Measurements from ENCODE around the gene TDRD12. TPM values are rescaled to one million over a fixed set of nuclear protein-coding genes. Genes with fewer than 3 reads are reported as not detected.

Gene TDRD12
- total and polyA plus RNA-seq, 2 experiments from 2014 or later, result 0.68 to 2.8 TPM

DNA sequence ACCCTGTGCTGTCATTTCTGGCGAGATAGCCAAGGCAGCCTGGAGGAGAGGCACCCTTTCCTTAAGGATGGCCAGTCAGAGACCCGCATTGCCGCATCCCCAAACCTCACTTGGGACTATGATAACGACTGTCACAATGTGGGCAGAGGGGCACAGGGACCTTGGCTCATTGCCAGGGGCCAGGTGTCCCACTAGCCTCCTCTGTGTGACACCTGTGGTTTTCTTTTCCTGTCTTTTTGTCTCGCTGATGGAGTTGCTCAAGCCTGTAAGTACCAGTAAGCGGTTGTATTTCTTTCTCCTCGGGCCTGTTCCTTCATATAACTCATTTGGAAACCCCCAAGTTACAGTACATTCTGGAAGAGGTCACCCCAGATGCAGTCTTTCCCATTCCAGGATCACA is 59.5 kb downstream of the TDRD12 start:
- Histone ChIP-seq H3K4me1 (ENCODE audit: insufficient read depth) (no peaks in the 10 kb centered on the region), H3K27ac (ENCODE audit: low read depth) (peak overlapping the region; percentile 92), H3K79me2 (replicated peaks; ENCODE audit: insufficient read depth) (no peaks in the 10 kb centered on the region), H3K4me3 (0 out of 2 replicates have a peak overlapping the region, but pooled peaks have one; percentile 15), H3F3A (replicated peaks; ENCODE audit: low read depth) (no peaks in the 10 kb centered on the region), H3K4me2 (0 out of 2 replicates have a peak overlapping the region, but pooled peaks have one; percentile 12), H2AFZ (peak overlapping the region; percentile 87), H4K20me1 (replicated peaks; ENCODE audit: insufficient read depth) (no peaks in the 10 kb centered on the region), H3K27me3 (ENCODE audit: insufficient read depth) (no peaks in the 10 kb centered on the region), H3K36me3 (ENCODE audit: insufficient read depth) (no peaks in the 10 kb centered on the region), H3K9me2 (ENCODE audit: insufficient read depth) (no peaks in the 10 kb centered on the region)
- peaks cover 9% of the 10 kb centered on the region for H3K36me3 Mint-ChIP-seq (ENCODE audit: low read depth)
- H3K27ac Mint-ChIP-seq, result peak overlapping the region; percentile 60; the same call in 1 of the 2 replicates
- H3K9me3 Mint-ChIP-seq, result peaks cover 17% of the 10 kb centered on the region
- peaks cover 11% of the 10 kb centered on the region for H3K4me1 Mint-ChIP-seq
- TF ChIP-seq STAT1 (IDR thresholded peaks at IDR 0.05; ENCODE audit: unreplicated experiment), result no peak
- TF ChIP-seq ZNF114 (CRISPR knock-in tag; IDR thresholded peaks at IDR 0.05), result no peak
- no peak for TF ChIP-seq EZH2 (IDR thresholded peaks at IDR 0.05; ENCODE audit: low read depth, unreplicated experiment)
- TF ChIP-seq, protein P1, sequence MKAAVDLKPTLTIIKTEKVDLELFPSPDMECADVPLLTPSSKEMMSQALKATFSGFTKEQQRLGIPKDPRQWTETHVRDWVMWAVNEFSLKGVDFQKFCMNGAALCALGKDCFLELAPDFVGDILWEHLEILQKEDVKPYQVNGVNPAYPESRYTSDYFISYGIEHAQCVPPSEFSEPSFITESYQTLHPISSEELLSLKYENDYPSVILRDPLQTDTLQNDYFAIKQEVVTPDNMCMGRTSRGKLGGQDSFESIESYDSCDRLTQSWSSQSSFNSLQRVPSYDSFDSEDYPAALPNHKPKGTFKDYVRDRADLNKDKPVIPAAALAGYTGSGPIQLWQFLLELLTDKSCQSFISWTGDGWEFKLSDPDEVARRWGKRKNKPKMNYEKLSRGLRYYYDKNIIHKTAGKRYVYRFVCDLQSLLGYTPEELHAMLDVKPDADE (IDR thresholded peaks at IDR 0.05), result no peak
- TF ChIP-seq, protein P2, sequence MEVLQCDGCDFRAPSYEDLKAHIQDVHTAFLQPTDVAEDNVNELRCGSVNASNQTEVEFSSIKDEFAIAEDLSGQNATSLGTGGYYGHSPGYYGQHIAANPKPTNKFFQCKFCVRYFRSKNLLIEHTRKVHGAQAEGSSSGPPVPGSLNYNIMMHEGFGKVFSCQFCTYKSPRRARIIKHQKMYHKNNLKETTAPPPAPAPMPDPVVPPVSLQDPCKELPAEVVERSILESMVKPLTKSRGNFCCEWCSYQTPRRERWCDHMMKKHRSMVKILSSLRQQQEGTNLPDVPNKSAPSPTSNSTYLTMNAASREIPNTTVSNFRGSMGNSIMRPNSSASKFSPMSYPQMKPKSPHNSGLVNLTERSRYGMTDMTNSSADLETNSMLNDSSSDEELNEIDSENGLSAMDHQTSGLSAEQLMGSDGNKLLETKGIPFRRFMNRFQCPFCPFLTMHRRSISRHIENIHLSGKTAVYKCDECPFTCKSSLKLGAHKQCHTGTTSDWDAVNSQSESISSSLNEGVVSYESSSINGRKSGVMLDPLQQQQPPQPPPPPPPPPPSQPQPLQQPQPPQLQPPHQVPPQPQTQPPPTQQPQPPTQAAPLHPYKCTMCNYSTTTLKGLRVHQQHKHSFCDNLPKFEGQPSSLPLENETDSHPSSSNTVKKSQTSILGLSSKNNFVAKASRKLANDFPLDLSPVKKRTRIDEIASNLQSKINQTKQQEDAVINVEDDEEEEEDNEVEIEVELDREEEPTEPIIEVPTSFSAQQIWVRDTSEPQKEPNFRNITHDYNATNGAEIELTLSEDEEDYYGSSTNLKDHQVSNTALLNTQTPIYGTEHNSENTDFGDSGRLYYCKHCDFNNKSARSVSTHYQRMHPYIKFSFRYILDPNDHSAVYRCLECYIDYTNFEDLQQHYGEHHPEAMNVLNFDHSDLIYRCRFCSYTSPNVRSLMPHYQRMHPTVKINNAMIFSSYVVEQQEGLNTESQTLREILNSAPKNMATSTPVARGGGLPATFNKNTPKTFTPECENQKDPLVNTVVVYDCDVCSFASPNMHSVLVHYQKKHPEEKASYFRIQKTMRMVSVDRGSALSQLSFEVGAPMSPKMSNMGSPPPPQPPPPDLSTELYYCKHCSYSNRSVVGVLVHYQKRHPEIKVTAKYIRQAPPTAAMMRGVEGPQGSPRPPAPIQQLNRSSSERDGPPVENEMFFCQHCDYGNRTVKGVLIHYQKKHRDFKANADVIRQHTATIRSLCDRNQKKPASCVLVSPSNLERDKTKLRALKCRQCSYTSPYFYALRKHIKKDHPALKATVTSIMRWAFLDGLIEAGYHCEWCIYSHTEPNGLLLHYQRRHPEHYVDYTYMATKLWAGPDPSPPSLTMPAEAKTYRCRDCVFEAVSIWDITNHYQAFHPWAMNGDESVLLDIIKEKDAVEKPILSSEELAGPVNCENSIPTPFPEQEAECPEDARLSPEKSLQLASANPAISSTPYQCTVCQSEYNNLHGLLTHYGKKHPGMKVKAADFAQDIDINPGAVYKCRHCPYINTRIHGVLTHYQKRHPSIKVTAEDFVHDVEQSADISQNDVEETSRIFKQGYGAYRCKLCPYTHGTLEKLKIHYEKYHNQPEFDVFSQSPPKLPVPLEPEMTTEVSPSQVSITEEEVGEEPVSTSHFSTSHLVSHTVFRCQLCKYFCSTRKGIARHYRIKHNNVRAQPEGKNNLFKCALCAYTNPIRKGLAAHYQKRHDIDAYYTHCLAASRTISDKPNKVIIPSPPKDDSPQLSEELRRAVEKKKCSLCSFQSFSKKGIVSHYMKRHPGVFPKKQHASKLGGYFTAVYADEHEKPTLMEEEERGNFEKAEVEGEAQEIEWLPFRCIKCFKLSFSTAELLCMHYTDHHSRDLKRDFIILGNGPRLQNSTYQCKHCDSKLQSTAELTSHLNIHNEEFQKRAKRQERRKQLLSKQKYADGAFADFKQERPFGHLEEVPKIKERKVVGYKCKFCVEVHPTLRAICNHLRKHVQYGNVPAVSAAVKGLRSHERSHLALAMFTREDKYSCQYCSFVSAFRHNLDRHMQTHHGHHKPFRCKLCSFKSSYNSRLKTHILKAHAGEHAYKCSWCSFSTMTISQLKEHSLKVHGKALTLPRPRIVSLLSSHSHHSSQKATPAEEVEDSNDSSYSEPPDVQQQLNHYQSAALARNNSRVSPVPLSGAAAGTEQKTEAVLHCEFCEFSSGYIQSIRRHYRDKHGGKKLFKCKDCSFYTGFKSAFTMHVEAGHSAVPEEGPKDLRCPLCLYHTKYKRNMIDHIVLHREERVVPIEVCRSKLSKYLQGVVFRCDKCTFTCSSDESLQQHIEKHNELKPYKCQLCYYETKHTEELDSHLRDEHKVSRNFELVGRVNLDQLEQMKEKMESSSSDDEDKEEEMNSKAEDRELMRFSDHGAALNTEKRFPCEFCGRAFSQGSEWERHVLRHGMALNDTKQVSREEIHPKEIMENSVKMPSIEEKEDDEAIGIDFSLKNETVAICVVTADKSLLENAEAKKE (CRISPR knock-in tag; IDR thresholded peaks at IDR 0.05), result no peak
- no peak for TF ChIP-seq EZH2phosphoT487 (IDR thresholded peaks at IDR 0.05; ENCODE audit: unreplicated experiment)
- TF ChIP-seq POLR2AphosphoS5 (IDR thresholded peaks at IDR 0.05; ENCODE audit: low read depth), result no peak
- TF ChIP-seq, protein P3, sequence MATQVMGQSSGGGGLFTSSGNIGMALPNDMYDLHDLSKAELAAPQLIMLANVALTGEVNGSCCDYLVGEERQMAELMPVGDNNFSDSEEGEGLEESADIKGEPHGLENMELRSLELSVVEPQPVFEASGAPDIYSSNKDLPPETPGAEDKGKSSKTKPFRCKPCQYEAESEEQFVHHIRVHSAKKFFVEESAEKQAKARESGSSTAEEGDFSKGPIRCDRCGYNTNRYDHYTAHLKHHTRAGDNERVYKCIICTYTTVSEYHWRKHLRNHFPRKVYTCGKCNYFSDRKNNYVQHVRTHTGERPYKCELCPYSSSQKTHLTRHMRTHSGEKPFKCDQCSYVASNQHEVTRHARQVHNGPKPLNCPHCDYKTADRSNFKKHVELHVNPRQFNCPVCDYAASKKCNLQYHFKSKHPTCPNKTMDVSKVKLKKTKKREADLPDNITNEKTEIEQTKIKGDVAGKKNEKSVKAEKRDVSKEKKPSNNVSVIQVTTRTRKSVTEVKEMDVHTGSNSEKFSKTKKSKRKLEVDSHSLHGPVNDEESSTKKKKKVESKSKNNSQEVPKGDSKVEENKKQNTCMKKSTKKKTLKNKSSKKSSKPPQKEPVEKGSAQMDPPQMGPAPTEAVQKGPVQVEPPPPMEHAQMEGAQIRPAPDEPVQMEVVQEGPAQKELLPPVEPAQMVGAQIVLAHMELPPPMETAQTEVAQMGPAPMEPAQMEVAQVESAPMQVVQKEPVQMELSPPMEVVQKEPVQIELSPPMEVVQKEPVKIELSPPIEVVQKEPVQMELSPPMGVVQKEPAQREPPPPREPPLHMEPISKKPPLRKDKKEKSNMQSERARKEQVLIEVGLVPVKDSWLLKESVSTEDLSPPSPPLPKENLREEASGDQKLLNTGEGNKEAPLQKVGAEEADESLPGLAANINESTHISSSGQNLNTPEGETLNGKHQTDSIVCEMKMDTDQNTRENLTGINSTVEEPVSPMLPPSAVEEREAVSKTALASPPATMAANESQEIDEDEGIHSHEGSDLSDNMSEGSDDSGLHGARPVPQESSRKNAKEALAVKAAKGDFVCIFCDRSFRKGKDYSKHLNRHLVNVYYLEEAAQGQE (IDR thresholded peaks at IDR 0.05; ENCODE audit: unreplicated experiment), result no peak
- TF ChIP-seq, protein P4, sequence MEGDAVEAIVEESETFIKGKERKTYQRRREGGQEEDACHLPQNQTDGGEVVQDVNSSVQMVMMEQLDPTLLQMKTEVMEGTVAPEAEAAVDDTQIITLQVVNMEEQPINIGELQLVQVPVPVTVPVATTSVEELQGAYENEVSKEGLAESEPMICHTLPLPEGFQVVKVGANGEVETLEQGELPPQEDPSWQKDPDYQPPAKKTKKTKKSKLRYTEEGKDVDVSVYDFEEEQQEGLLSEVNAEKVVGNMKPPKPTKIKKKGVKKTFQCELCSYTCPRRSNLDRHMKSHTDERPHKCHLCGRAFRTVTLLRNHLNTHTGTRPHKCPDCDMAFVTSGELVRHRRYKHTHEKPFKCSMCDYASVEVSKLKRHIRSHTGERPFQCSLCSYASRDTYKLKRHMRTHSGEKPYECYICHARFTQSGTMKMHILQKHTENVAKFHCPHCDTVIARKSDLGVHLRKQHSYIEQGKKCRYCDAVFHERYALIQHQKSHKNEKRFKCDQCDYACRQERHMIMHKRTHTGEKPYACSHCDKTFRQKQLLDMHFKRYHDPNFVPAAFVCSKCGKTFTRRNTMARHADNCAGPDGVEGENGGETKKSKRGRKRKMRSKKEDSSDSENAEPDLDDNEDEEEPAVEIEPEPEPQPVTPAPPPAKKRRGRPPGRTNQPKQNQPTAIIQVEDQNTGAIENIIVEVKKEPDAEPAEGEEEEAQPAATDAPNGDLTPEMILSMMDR (conservative IDR thresholded peaks at IDR 0.05; ENCODE audit: low read depth in 2 of 2), result no peak
- no peak for TF ChIP-seq CREB1 (CRISPR knock-in tag; IDR thresholded peaks at IDR 0.05; ENCODE audit: low read depth)
- TF ChIP-seq JUNB (IDR thresholded peaks at IDR 0.05; ENCODE audit: unreplicated experiment), result no peak
- H3K27me3 Mint-ChIP-seq (ENCODE audit: insufficient read depth, low read depth, poor library complexity), result peaks cover 2% of the 10 kb centered on the region
- H3K4me3 Mint-ChIP-seq, result peak overlapping the region; percentile 9; the same call in 1 of the 3 replicates
- DNase-seq (ENCODE audit: low spot score) (peak; percentile 35), ATAC-seq (no peak)
